ENCODE results near the gene SIX5. TPM values are rescaled to one million over a fixed set of nuclear protein-coding genes. Genes with fewer than 3 reads are reported as not detected.
A peak's percentile ranks its signal among the peaks of the same experiment; 100 is the strongest.

SIX5 gene
- total RNA-seq, 1 experiment from 2014 or later, result 38.7 TPM

DNA sequence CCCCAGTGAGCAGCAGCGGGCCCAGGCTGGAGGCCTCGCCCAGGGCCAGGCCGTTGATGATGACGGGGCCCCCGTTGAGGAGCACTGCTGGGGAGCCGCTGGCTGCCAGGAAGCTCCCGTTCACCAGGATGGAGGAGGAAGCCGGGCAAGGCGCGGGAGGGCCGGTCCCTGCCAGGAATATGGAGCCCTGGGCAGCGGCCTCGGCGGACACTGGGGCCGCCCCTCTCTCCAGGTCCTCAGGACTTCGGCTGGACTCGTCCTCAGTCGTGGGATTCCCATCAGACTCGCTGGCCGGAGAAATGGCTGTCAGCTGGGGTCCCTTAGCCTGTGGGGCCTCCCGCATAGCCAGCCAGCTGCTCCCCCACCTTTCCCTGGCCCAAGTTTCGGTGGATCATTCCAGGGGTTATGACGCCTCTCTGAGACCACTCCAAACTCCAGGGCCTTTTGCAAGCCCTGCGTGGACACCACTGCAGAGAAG lies 2.1 kb downstream of the SIX5 start:
- intact Hi-C loops (cut with micrococcal nuclease; ENCODE audit: unreplicated experiment), result loop anchor here (10.0 kb wide), 1 partner anchor 62 kb away; no protein-coding TSS in a partner anchor
- no TSS peak for BruUV-seq (replicated peaks)
- POLR2A ChIA-PET, result interaction anchor here (0.6 kb wide), 2 partner anchors 15 to 835 kb away, joined by 7 to 14 read pairs; no protein-coding TSS in a partner anchor

DNA sequence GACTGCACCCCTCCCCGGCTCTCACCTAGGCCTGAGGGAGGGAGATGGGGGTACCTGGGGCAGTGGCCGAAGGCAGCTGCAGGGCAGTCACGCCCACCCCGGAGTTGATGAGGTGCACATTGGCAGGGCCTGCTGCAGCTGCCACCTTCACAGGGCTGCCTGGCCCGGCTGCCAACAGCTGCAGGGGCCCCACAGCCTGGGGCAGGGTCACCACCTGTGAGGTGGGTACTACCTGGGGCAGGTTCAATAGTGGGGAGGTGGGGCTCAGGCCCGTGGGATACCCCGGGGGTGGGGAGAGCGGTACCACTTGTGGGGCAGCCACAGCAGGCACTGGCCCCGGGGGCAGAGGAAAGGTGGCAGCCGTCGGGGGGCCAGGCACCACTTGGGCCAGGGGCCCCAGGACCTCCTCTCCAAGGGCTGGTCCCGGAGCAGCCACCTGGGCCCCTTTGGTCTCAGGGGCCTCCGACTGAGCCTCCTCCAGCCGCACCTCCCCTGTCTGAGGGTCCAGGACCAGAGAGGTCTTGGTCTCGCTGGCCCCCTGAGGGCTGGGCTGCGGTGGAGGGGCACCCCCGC lies 2.7 kb downstream of the SIX5 start:
- ATAC-seq (no peak), DNase-seq (ENCODE audit: low read depth, low spot score) (no peak)
- Histone ChIP-seq H3K27ac (ENCODE audit: low read length) (peak overlapping the region; percentile 86), H3K9me3 (ENCODE audit: control insufficient read depth, insufficient read depth, low read depth, low read length) (no peaks in the 10 kb centered on the region), H3K36me3 (ENCODE audit: control insufficient read depth, insufficient read depth, low read length) (no peaks in the 10 kb centered on the region; the same call in 1 of the 2 replicates), H3K27me3 (ENCODE audit: control insufficient read depth, insufficient read depth, low read length) (no peaks in the 10 kb centered on the region), H3K4me1 (ENCODE audit: control insufficient read depth, insufficient read depth, low read length) (peaks cover 25% of the 10 kb centered on the region), H3K4me3 (ENCODE audit: low read depth in 2 of 2, low read length in 2 of 2) (peak overlapping the region; percentile 66 to 77)
- BruUV-seq (replicated peaks), result no TSS peak
- intact Hi-C loops (cut with micrococcal nuclease; ENCODE audit: unreplicated experiment) (loop anchor here (10.0 kb wide), 1 partner anchor 62 kb away; no protein-coding TSS in a partner anchor), in situ Hi-C loops (cut with HindIII; ENCODE audit: low pct_unique_long_range_greater_than_20kb, low sequenced_read_pairs) (no loop called here)
- ChIA-PET POLR2A (no interaction called here), CTCF (no interaction called here)
- TF ChIP-seq TCF7L2 (IDR thresholded peaks at IDR 0.05; ENCODE audit: low read depth, low read length) (no peak), POLR2AphosphoS5 (IDR thresholded peaks at IDR 0.05; ENCODE audit: low read depth, low read length) (peak; percentile 19; the same call in 1 of the 2 replicates)
- TF ChIP-seq, protein P1, sequence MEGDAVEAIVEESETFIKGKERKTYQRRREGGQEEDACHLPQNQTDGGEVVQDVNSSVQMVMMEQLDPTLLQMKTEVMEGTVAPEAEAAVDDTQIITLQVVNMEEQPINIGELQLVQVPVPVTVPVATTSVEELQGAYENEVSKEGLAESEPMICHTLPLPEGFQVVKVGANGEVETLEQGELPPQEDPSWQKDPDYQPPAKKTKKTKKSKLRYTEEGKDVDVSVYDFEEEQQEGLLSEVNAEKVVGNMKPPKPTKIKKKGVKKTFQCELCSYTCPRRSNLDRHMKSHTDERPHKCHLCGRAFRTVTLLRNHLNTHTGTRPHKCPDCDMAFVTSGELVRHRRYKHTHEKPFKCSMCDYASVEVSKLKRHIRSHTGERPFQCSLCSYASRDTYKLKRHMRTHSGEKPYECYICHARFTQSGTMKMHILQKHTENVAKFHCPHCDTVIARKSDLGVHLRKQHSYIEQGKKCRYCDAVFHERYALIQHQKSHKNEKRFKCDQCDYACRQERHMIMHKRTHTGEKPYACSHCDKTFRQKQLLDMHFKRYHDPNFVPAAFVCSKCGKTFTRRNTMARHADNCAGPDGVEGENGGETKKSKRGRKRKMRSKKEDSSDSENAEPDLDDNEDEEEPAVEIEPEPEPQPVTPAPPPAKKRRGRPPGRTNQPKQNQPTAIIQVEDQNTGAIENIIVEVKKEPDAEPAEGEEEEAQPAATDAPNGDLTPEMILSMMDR (IDR thresholded peaks at IDR 0.05), result no peak

More for the DNA sequence above, 2.1 kb downstream of the SIX5 start:
- no peak for DNase-seq (ENCODE audit: low read depth, low spot score)
- H3K27ac ChIP-seq (ENCODE audit: low read length), result peak overlapping the region; percentile 86
- H3K36me3 ChIP-seq (ENCODE audit: control insufficient read depth, insufficient read depth, low read length), result no peaks in the 10 kb centered on the region; the same call in 1 of the 2 replicates
- no peaks in the 10 kb centered on the region for H3K9me3 ChIP-seq (ENCODE audit: control insufficient read depth, insufficient read depth, low read depth, low read length)
- no peak for TF ChIP-seq SIN3A (IDR thresholded peaks at IDR 0.05; ENCODE audit: borderline replicate concordance, insufficient read depth, low read depth, low read length)
- TF ChIP-seq, protein P2, sequence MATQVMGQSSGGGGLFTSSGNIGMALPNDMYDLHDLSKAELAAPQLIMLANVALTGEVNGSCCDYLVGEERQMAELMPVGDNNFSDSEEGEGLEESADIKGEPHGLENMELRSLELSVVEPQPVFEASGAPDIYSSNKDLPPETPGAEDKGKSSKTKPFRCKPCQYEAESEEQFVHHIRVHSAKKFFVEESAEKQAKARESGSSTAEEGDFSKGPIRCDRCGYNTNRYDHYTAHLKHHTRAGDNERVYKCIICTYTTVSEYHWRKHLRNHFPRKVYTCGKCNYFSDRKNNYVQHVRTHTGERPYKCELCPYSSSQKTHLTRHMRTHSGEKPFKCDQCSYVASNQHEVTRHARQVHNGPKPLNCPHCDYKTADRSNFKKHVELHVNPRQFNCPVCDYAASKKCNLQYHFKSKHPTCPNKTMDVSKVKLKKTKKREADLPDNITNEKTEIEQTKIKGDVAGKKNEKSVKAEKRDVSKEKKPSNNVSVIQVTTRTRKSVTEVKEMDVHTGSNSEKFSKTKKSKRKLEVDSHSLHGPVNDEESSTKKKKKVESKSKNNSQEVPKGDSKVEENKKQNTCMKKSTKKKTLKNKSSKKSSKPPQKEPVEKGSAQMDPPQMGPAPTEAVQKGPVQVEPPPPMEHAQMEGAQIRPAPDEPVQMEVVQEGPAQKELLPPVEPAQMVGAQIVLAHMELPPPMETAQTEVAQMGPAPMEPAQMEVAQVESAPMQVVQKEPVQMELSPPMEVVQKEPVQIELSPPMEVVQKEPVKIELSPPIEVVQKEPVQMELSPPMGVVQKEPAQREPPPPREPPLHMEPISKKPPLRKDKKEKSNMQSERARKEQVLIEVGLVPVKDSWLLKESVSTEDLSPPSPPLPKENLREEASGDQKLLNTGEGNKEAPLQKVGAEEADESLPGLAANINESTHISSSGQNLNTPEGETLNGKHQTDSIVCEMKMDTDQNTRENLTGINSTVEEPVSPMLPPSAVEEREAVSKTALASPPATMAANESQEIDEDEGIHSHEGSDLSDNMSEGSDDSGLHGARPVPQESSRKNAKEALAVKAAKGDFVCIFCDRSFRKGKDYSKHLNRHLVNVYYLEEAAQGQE (IDR thresholded peaks at IDR 0.05; ENCODE audit: insufficient read depth in 1 of 2, low read depth in 2 of 2, low read length in 1 of 2), result no peak
- no peak for TF ChIP-seq TCF7L2 (IDR thresholded peaks at IDR 0.05; ENCODE audit: low read depth, low read length)
- TF ChIP-seq POLR2AphosphoS5 (IDR thresholded peaks at IDR 0.05; ENCODE audit: low read depth, low read length), result no peak
- TF ChIP-seq, protein P1 (IDR thresholded peaks at IDR 0.05), result no peak
- H3K27me3 ChIP-seq (ENCODE audit: control insufficient read depth, insufficient read depth, low read length), result no peaks in the 10 kb centered on the region
- CTCF ChIA-PET, result interaction anchor here (0.6 kb wide), 1 partner anchor 34 kb away, joined by 3 read pairs; no protein-coding TSS in a partner anchor
- ATAC-seq, result no peak
- in situ Hi-C loops (cut with HindIII; ENCODE audit: low pct_unique_long_range_greater_than_20kb, low sequenced_read_pairs), result no loop called here
- peaks cover 27% of the 10 kb centered on the region for H3K4me1 ChIP-seq (ENCODE audit: control insufficient read depth, insufficient read depth, low read length)
- peak overlapping the region; percentile 66 to 77 for H3K4me3 ChIP-seq (ENCODE audit: low read depth in 2 of 2, low read length in 2 of 2)
